PC-9 (cell line): ENCODE results near the gene GSPT1. TPM values are rescaled to one million over a fixed set of nuclear protein-coding genes. Genes with fewer than 3 reads are reported as not detected.

Experiments
- BruUV-seq: library from RNA; stranded (reverse); fragments of 400-500 nt; replicated peaks from 2 replicates; lab custom pipeline; 2021; lab: Mats Ljungman, UMichigan
- CTCF ChIA-PET: fragments of 300-600 bp; sonication (Branson Sonifier 250); formaldehyde crosslinking; loops from one replicate; lab custom pipeline; 2022; ENCODE audit warnings: antibody characterized with exemption; lab: Charles Lee
- POLR2A ChIA-PET: fragments of 300-600 bp; sonication (Branson Sonifier 250); formaldehyde crosslinking; loops from one replicate; lab custom pipeline; 2022; ENCODE audit warnings: antibody characterized with exemption; ENCODE audit not compliant: unreplicated experiment; lab: Charles Lee
- DNase-seq, 2 experiments: peaks; one replicate each; pipeline versions ENCODE4 v3.0.0 to v3.0.0-alpha.2; 2015 to 2022; ENCODE audit warnings: mixed read lengths in 1 of 2
- H2AFZ ChIP-seq: fragments of 200-600 bp; sonication (generic); 2 replicates; pipeline ENCODE4 v1.8.1; 2017; ENCODE audit warnings: antibody characterized with exemption
- H3F3A ChIP-seq: fragments of 200-600 bp; sonication (generic); 2 replicates; pipeline ENCODE4 v1.8.1; 2017; ENCODE audit warnings: antibody characterized with exemption, mild to moderate bottlenecking, low read depth; ENCODE audit not compliant: insufficient read depth
- H3K27ac ChIP-seq: fragments of 200-600 bp; sonication (generic); 2 replicates; pipeline ENCODE4 v1.6.1; 2016; ENCODE audit warnings: mixed run types
- H3K27me3 ChIP-seq: fragments of 200-600 bp; sonication (generic); 2 replicates; pipeline ENCODE4 v1.6.1; 2016; ENCODE audit warnings: low read depth, mixed run types; ENCODE audit not compliant: insufficient read depth
- H3K36me3 ChIP-seq: fragments of 200-600 bp; sonication (generic); 2 replicates; pipeline ENCODE4 v1.6.1; 2016; ENCODE audit warnings: low read depth, mixed run types
- H3K4me1 ChIP-seq: fragments of 200-600 bp; sonication (generic); replicated peaks from 2 replicates; pipeline ENCODE4 v1.6.1; 2016; ENCODE audit warnings: mixed run types; ENCODE audit not compliant: insufficient read depth
- H3K4me2 ChIP-seq: fragments of 200-600 bp; sonication (generic); 2 replicates; pipeline ENCODE4 v1.6.1; 2017; ENCODE audit warnings: mixed run types
- H3K4me3 ChIP-seq: fragments of 200-600 bp; sonication (generic); 2 replicates; pipeline ENCODE4 v1.6.1; 2016; ENCODE audit warnings: mixed run types
- H3K79me2 ChIP-seq: fragments of 200-600 bp; sonication (generic); 2 replicates; pipeline ENCODE4 v1.6.1; 2017; ENCODE audit warnings: low read depth, mixed run types
- H3K9me2 ChIP-seq: fragments of 200-600 bp; sonication (generic); 2 replicates; pipeline ENCODE4 v1.8.1; 2017; ENCODE audit warnings: mild to moderate bottlenecking; ENCODE audit not compliant: insufficient read depth
- H3K9me3 ChIP-seq: fragments of 200-600 bp; sonication (generic); 2 replicates; pipeline ENCODE4 v1.8.1; 2016; ENCODE audit warnings: low read depth; ENCODE audit not compliant: insufficient read depth
- H4K20me1 ChIP-seq: fragments of 200-600 bp; sonication (generic); 2 replicates; pipeline ENCODE4 v1.8.1; 2017; ENCODE audit not compliant: insufficient read depth
- CTCF ChIP-seq: fragments of 200-600 bp; sonication (generic); conservative IDR thresholded peaks from 2 replicates; pipeline ENCODE4 v1.6.1; 2017; ENCODE audit warnings: mixed run types, antibody characterized with exemption, mild to moderate bottlenecking, moderate library complexity
- EZH2 ChIP-seq: fragments of 200-600 bp; sonication (generic); IDR thresholded peaks from 2 replicates; pipeline ENCODE4 v1.8.0; 2017; ENCODE audit warnings: antibody characterized with exemption, low read depth
- intact Hi-C: fragments of 100-400 bp; cut with micrococcal nuclease; formaldehyde crosslinking; loops from one replicate; pipeline ENCODE4 v1.10.0; 2022; ENCODE audit not compliant: unreplicated experiment
- total RNA-seq: library from RNA; stranded (reverse); gene quantifications from 2 replicates; pipeline ENCODE4 v1.2.3, GENCODE V29; 2021

Gene GSPT1
- total RNA-seq, 1 experiment from 2014 or later = 161 TPM

GRCh38 chr16:11876306-11876705 is 39.5 kb downstream of the GSPT1 start:
- POLR2A ChIA-PET = no interaction called here

GRCh38 chr16:11875721-11876120 is 40.0 kb downstream of the GSPT1 start:
- intact Hi-C loops = no loop called here
- Histone ChIP-seq H3F3A (peaks cover 73% of the 10 kb centered on the region), H3K4me2 (no peak overlapping the region), H3K27me3 (no peaks in the 10 kb centered on the region), H3K9me2 (no peaks in the 10 kb centered on the region), H3K9me3 (no peaks in the 10 kb centered on the region), H2AFZ (no peak overlapping the region), H3K36me3 (peaks cover 47% of the 10 kb centered on the region), H4K20me1 (peaks cover 44% of the 10 kb centered on the region), H3K4me1 (no peaks in the 10 kb centered on the region), H3K27ac (no peak overlapping the region), H3K4me3 (no peak overlapping the region), H3K79me2 (peaks cover 3% of the 10 kb centered on the region; the same call in 1 of the 2 replicates)
- no peak for DNase-seq
- ChIA-PET POLR2A (no interaction called here), CTCF (no interaction called here)
- TF ChIP-seq EZH2 = no peak
- no peak for TF ChIP-seq CTCF
- no TSS peak for BruUV-seq

More at GRCh38 chr16:11876306-11876705, 39.5 kb downstream of the GSPT1 start:
- H2AFZ ChIP-seq = no peak overlapping the region
- peaks cover 3% of the 10 kb centered on the region; the same call in 1 of the 2 replicates for H3K79me2 ChIP-seq
- no peaks in the 10 kb centered on the region for H3K9me3 ChIP-seq
- H3K9me2 ChIP-seq = no peaks in the 10 kb centered on the region
- no peaks in the 10 kb centered on the region for H3K27me3 ChIP-seq
- TF ChIP-seq EZH2 (no peak), CTCF (no peak)
- DNase-seq = no peak
- H3K27ac ChIP-seq = no peak overlapping the region
- H3F3A ChIP-seq = peaks cover 74% of the 10 kb centered on the region
- intact Hi-C loops = no loop called here
- H3K4me2 ChIP-seq = no peak overlapping the region
- no peak overlapping the region for H3K4me3 ChIP-seq
- no peaks in the 10 kb centered on the region for H3K4me1 ChIP-seq
- BruUV-seq = no TSS peak
- peaks cover 38% of the 10 kb centered on the region for H4K20me1 ChIP-seq
- CTCF ChIA-PET = no interaction called here
- peaks cover 47% of the 10 kb centered on the region for H3K36me3 ChIP-seq

- Histone ChIP-seq H3K36me3 (peaks cover 38% of the 10 kb centered on the region), H3K4me2 (no peak overlapping the region), H3K4me3 (no peak overlapping the region), H3F3A (peaks cover 85% of the 10 kb centered on the region), H4K20me1 (peaks cover 72% of the 10 kb centered on the region), H2AFZ (no peak overlapping the region), H3K9me2 (no peaks in the 10 kb centered on the region), H3K27me3 (no peaks in the 10 kb centered on the region), H3K9me3 (no peaks in the 10 kb centered on the region), H3K27ac (no peak overlapping the region), H3K79me2 (peaks cover 19% of the 10 kb centered on the region), H3K4me1 (peaks cover 30% of the 10 kb centered on the region)
- CTCF ChIA-PET = no interaction called here
- no peak for TF ChIP-seq CTCF
- TF ChIP-seq EZH2 = no peak
- DNase-seq = no peak
- BruUV-seq = no TSS peak
- POLR2A ChIA-PET = no interaction called here
- intact Hi-C loops = no loop called here
Observed at GRCh38 chr16:11871193-11871592, 44.6 kb downstream of the GSPT1 start.
